Measurements from ENCODE around the gene APRT.

The APRT gene

GRCh38 chr16:88764080-88764479, 47.6 kb downstream of the APRT start:
- Histone ChIP-seq H3K27me3 (no peaks in the 10 kb centered on the region), H3K36me3 (peaks cover 6 to 59% (median 30%) of the 10 kb centered on the region in 11 experiments; a peak in 20 of 22 replicates), H3K9me3 (replicated peaks in 1 of 11) (no peaks in the 10 kb centered on the region; a peak in 1 of 22 replicates), H3K4me3 (no peak overlapping the region), H3K9ac (no peak overlapping the region), H4K20me1 (peaks cover 98 to 100% (median 99%) of the 10 kb centered on the region in 11 experiments), H3K4me1 (peaks cover 70 to 97% (median 92%) of the 10 kb centered on the region in 10 experiments), H3K4me2 (peak overlapping the region in 6 of 11 experiments; percentile 7 to 45 (median 34); a peak in 8 of 22 replicates), H3K27ac (no peak overlapping the region)
- no peak for TF ChIP-seq Cebpa-rat (IDR thresholded peaks at IDR 0.05)

DNA sequence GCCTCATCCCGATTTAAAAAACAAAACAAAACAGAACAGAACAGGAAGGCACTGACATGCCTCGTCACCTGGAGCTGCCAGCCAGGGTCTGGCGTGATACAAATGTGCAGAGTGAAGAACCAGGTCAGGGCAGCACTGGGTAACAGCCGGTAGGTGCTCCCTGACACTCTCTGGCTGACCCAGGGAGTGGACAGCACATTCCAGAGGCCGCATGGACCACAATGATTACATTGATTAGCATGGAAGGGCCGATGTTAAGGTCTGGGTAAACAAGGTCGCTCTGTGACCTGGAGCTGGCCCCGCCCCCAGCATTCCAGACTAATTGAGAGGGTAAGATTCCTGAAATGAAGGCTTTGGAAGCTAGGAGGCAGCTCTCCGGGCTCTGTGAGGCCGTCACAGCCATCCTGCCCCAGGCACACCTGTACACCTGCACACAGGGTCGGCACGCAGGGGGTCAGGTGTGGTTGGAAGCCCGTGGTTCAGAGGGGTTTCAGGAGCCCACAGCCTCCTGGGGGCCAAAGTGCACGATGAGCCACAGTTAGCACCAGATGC, 48.1 kb downstream of the APRT start:
- Histone ChIP-seq H3K4me1 (peaks cover 70 to 97% (median 92%) of the 10 kb centered on the region in 10 experiments), H3K36me3 (peaks cover 6 to 64% (median 32%) of the 10 kb centered on the region in 11 experiments; a peak in 20 of 22 replicates), H3K4me3 (no peak overlapping the region), H3K9me3 (replicated peaks in 1 of 11) (peaks cover 0 to 4% (median 0%) of the 10 kb centered on the region in 11 experiments; a peak in 2 of 22 replicates), H4K20me1 (peaks cover 98 to 100% (median 99%) of the 10 kb centered on the region in 11 experiments), H3K9ac (no peak overlapping the region), H3K27me3 (no peaks in the 10 kb centered on the region), H3K27ac (no peak overlapping the region), H3K4me2 (peak overlapping the region in 7 of 11 experiments; percentile 2 to 45 (median 25); a peak in 7 of 22 replicates)
- no peak for TF ChIP-seq Cebpa-rat (IDR thresholded peaks at IDR 0.05)

DNA sequence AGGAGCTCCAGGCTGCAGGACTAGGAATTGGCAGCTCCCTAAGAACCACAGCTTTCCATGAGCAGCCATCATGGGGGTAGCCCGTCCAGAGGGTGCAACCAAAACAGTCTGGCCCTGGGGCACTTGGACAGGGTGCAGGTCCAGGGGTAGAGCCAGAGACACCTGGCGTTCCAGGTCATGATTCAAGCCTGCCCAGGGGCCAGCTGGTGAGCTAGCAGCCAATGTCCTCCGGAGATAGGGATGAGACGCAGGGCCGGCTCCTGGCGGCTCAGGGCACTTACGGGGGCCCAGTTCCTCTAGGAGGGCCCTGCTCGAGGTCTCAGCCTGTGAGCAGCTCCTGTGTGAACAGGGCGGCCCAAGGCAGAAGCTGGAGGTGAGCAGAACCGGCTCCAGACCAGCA, 48.8 kb downstream of the APRT start:
- Histone ChIP-seq H3K36me3 (peaks cover 6 to 69% (median 32%) of the 10 kb centered on the region in 11 experiments; a peak in 20 of 22 replicates), H3K27me3 (no peaks in the 10 kb centered on the region), H3K4me3 (no peak overlapping the region), H3K9ac (peak overlapping the region in 1 of 11 experiments; percentile 15; a peak in 2 of 22 replicates), H3K4me1 (peaks cover 70 to 97% (median 92%) of the 10 kb centered on the region in 10 experiments), H4K20me1 (peaks cover 98 to 100% (median 99%) of the 10 kb centered on the region in 11 experiments), H3K9me3 (replicated peaks in 1 of 11) (peaks cover 0 to 5% (median 0%) of the 10 kb centered on the region in 11 experiments; a peak in 2 of 22 replicates), H3K4me2 (peak overlapping the region in 4 of 11 experiments; percentile 24 to 42 (median 32); a peak in 2 of 22 replicates), H3K27ac (peak overlapping the region in 1 of 11 experiments; percentile 9; a peak in 1 of 22 replicates)
- no peak for TF ChIP-seq Cebpa-rat (IDR thresholded peaks at IDR 0.05)

GRCh38 chr16:88762258-88762870, 49.4 kb downstream of the APRT start:
- no peaks in the 10 kb centered on the region for H3K27me3 ChIP-seq
- no peak overlapping the region for H3K4me3 ChIP-seq
- peak overlapping the region in 1 of 11 experiments; percentile 9; a peak in 1 of 22 replicates for H3K27ac ChIP-seq
- peaks cover 70 to 97% (median 92%) of the 10 kb centered on the region in 10 experiments for H3K4me1 ChIP-seq
- H3K9ac ChIP-seq: peak overlapping the region in 2 of 11 experiments; percentile 15 to 24; a peak in 4 of 22 replicates
- H3K9me3 ChIP-seq (replicated peaks in 1 of 11): peaks cover 0 to 5% (median 0%) of the 10 kb centered on the region in 11 experiments; a peak in 2 of 22 replicates
- H3K4me2 ChIP-seq: peak overlapping the region in 8 of 11 experiments; percentile 3 to 42 (median 28); a peak in 8 of 22 replicates
- peaks cover 6 to 69% (median 32%) of the 10 kb centered on the region in 11 experiments; a peak in 20 of 22 replicates for H3K36me3 ChIP-seq
- no peak for TF ChIP-seq Cebpa-rat (IDR thresholded peaks at IDR 0.05)
- H4K20me1 ChIP-seq: peaks cover 98 to 100% (median 99%) of the 10 kb centered on the region in 11 experiments

- Histone ChIP-seq H4K20me1 (peaks cover 98 to 100% (median 99%) of the 10 kb centered on the region in 11 experiments), H3K4me3 (no peak overlapping the region), H3K4me1 (peaks cover 65 to 97% (median 92%) of the 10 kb centered on the region in 10 experiments), H3K9me3 (replicated peaks in 1 of 11) (peaks cover 0 to 5% (median 0%) of the 10 kb centered on the region in 11 experiments; a peak in 2 of 22 replicates), H3K27me3 (no peaks in the 10 kb centered on the region), H3K27ac (no peak overlapping the region), H3K9ac (no peak overlapping the region), H3K4me2 (peak overlapping the region in 5 of 11 experiments; percentile 3 to 34 (median 26); a peak in 4 of 22 replicates), H3K36me3 (peaks cover 6 to 69% (median 32%) of the 10 kb centered on the region in 11 experiments; a peak in 20 of 22 replicates)
- TF ChIP-seq Cebpa-rat (IDR thresholded peaks at IDR 0.05): no peak
These were observed 49.9 kb downstream of the APRT start for GRCh38 chr16:88761830-88762229.

DNA sequence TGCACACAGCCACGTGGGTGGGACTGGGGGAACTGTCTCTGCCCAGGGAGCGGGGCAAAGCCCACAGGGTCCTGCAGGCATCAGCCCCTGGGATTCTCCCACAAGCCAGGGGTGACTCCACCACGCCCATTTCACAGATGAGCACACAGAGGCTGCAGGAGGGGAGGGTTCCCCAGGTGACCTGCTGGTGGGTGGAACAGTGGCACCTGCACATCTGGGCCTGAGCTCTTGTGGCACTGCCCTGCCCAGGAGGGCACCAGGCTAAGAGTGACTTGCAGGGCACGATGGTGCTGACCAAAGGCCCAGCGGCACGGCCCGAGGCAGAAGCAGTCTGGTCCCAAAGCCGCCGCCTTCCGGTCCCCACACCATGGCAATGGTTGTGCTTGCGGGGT, 50.6 kb downstream of the APRT start:
- Histone ChIP-seq H4K20me1 (peaks cover 95 to 100% (median 99%) of the 10 kb centered on the region in 11 experiments), H3K4me2 (peak overlapping the region in 10 of 11 experiments; percentile 4 to 81 (median 66); a peak in 10 of 22 replicates), H3K9me3 (replicated peaks in 1 of 11) (peaks cover 0 to 5% (median 0%) of the 10 kb centered on the region in 11 experiments; a peak in 2 of 22 replicates), H3K27me3 (no peaks in the 10 kb centered on the region), H3K4me1 (peaks cover 58 to 96% (median 90%) of the 10 kb centered on the region in 10 experiments), H3K4me3 (no peak overlapping the region), H3K27ac (no peak overlapping the region), H3K36me3 (peaks cover 6 to 65% (median 29%) of the 10 kb centered on the region in 11 experiments; a peak in 20 of 22 replicates), H3K9ac (no peak overlapping the region; a peak in 1 of 22 replicates)
- no peak for TF ChIP-seq Cebpa-rat (IDR thresholded peaks at IDR 0.05)

DNA sequence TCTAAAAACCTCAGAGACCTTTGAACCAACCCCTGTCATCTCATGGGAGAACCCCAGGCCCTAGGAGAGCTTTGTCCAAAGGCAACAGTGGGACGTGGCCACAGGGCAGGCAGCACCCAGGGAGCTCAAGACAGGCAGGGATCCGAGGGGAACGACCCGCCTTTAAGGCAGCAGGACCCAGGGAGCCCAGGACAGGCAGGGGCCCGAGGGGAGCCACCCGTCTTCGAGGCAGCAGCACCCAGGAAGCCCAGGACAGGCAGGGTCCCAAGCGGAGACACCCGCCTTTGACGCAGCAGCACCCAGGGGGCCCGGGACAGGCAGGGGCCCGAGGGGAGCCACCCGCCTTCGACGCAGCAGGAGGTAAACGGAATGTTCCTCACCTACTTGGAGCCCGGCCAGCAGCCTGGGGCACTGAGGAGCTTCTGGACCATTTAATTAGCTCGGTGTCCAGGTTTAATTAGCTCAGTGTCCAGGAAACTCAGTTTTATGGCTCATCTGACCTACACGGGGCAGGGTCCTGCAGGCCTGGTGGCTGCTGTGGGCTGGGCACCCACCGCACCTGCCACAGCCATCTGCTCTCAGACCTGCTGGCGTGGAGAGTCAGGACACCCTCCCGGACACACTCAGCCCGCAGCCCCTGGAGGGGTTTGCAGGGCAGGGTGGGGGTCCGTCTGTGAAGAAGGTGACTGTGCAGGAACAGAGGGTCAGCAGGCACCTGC, 51.1 kb downstream of the APRT start:
- H3K36me3 ChIP-seq: peaks cover 6 to 66% (median 27%) of the 10 kb centered on the region in 11 experiments; a peak in 20 of 22 replicates
- peaks cover 55 to 98% (median 86%) of the 10 kb centered on the region in 10 experiments for H3K4me1 ChIP-seq
- H3K4me3 ChIP-seq: no peak overlapping the region
- peak overlapping the region; percentile 26 to 81 (median 65); a peak in 17 of 22 replicates for H3K4me2 ChIP-seq
- TF ChIP-seq Cebpa-rat (IDR thresholded peaks at IDR 0.05): no peak
- H3K9ac ChIP-seq: peak overlapping the region in 6 of 11 experiments; percentile 5 to 34 (median 24); a peak in 7 of 22 replicates
- H3K27me3 ChIP-seq: no peaks in the 10 kb centered on the region
- peaks cover 95 to 100% (median 99%) of the 10 kb centered on the region in 11 experiments for H4K20me1 ChIP-seq
- H3K9me3 ChIP-seq (replicated peaks in 1 of 11): peaks cover 0 to 5% (median 0%) of the 10 kb centered on the region in 11 experiments; a peak in 2 of 22 replicates
- H3K27ac ChIP-seq: peak overlapping the region in 2 of 11 experiments; percentile 13 to 19; a peak in 1 of 22 replicates

- Histone ChIP-seq H3K27me3 (no peaks in the 10 kb centered on the region), H3K9ac (peak overlapping the region in 7 of 11 experiments; percentile 5 to 47 (median 26); a peak in 8 of 22 replicates), H3K4me2 (peak overlapping the region; percentile 43 to 81 (median 67)), H4K20me1 (peaks cover 95 to 100% (median 99%) of the 10 kb centered on the region in 11 experiments), H3K4me3 (no peak overlapping the region), H3K4me1 (peaks cover 58 to 98% (median 85%) of the 10 kb centered on the region in 10 experiments), H3K27ac (peak overlapping the region in 3 of 11 experiments; percentile 25 to 45 (median 40); a peak in 3 of 22 replicates), H3K9me3 (replicated peaks in 1 of 11) (peaks cover 0 to 5% (median 0%) of the 10 kb centered on the region in 11 experiments; a peak in 2 of 22 replicates), H3K36me3 (peaks cover 6 to 68% (median 28%) of the 10 kb centered on the region in 11 experiments; a peak in 20 of 22 replicates)
- TF ChIP-seq Cebpa-rat (IDR thresholded peaks at IDR 0.05): no peak
These were observed 51.8 kb downstream of the APRT start for GRCh38 chr16:88759976-88760350.
